DMS53 treated with DMSO at 0.1 percent for 48 hours (cell line): ENCODE data around the gene PFKFB1.
"Not testable (repeated sequence)": the region's sequence is repeated elsewhere in the genome, so short reads cannot be mapped to it uniquely, and the experiment has no call there.

ENCODE experiments used
- DNase-seq: peaks from one replicate; lab custom pipeline; 2025; ENCODE audit not compliant: unreplicated experiment; lab: John Stamatoyannopoulos, UW

The PFKFB1 gene

GRCh38 chrX:54994668-54995351 lies 822 bp upstream of the PFKFB1 start:
- DNase-seq, result no peak

GRCh38 chrX:54992911-54993622 lies 921 bp downstream of the PFKFB1 start:
- DNase-seq, result no peak

DNA sequence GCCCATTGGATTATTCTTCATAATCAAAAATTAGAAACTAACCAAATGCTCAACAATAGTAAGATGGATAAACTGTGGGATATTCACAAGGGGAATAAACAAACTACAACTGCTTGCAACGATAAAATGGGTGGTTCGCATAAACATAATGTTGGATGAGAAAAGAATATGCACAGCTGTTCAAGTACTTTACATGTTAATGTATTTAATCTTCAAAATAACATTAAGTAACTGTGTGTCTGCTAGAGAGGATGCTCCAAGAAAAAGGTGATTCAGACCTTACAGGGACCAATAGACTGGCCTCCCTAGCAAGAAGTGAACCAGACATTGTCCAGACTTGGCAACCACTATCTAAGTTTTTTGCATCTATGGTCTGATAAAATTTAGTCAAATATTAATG lies 2.3 kb downstream of the PFKFB1 start:
- no peak for DNase-seq

DNA sequence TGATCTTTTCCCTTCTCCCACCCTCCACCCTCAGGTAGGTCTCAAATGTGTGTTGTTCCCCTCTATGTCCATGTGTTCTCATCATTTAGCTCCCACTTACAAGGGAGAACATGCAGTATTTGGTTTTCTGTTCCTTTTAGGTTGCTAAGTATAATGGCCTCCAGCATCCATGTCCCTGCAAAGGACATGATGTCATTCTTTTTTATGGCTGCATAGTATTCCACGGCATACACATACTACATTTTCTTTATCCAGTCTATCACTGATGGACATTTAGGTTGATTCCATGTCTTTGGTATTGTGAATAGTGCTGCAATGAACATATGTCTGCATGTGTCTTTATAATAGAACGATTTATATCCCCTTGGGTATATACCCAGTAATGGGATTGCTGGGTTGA lies 10.7 kb downstream of the PFKFB1 start:
- DNase-seq, result not testable (repeated sequence)

GRCh38 chrX:54980334-54980733 lies 13.7 kb downstream of the PFKFB1 start:
- no peak for DNase-seq

GRCh38 chrX:54979432-54979831 lies 14.6 kb downstream of the PFKFB1 start:
- no peak for DNase-seq

DNA sequence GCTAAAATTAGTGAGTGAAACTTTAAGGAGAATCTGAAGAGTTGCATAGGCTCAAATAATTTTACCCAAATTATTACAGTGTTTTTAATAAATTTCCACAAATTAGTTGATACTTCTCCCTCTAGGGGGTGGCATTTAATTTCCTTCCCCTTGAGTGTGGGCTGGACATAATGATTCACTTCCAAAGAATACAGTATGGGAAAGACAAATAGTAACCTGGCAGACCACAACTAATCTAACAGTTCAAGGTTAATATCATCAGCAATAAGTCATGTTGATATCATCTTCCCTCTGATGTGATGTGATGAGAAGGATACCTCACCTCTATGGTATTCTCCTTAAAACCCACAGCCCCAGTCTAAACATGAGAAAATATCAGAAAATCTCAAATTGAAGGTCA lies 15.5 kb downstream of the PFKFB1 start:
- no peak for DNase-seq

DNA sequence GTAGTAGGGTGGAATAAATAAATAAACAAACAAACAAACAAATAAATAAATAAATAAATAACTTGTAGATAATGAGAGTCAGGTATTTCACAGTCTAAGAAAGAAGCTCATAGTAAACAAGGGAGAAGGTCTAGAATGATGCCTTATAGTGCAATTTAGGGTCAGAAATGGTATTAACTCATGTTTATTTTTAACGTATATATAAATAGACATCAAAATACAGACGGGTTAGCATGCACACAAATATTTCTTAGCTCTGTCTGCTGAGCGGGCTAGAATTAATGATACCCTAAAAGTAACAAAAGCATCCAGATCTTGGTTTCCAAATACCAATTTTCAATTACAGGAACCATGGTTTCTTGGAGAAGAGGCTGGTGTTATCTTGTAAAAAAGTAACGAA lies 16.6 kb downstream of the PFKFB1 start:
- no peak for DNase-seq

GRCh38 chrX:54964766-54965497 lies 29.1 kb downstream of the PFKFB1 start:
- DNase-seq, result no peak

- no peak for DNase-seq
Measured at GRCh38 chrX:54961750-54962149, 32.2 kb downstream of the PFKFB1 start.

DNA sequence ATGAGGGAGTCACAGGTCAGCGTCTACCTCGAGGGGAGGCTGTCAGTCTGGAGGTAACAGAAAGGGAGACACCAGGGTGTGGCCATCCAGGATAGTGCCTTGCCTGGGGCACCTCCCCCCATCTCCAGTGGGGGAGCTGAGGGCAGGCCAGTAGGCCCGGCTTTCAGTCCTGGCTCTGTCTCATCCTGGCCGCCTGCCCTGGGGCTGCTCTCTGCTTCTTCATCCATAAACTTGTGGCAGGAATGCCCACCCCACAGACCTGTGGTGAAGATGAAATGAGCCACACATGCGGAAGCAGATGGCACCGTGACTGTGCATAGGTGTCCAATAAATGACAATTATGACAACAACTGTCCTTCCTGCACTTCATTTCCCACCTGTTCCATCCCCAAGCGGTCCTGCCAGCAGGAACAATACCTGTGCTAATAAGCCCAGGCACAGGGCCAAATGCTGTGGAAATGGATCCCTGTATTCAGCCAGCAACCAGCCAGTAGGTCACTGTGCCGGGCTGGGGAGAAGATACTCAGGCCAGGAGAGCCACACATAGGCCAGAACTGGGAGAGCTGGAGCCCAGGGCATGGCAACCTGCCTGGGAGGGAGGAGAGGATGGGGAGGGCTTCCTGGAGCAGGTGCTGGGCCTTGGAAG lies 43.1 kb downstream of the PFKFB1 start:
- DNase-seq, result no peak

GRCh38 chrX:54945224-54945623 lies 48.8 kb downstream of the PFKFB1 start:
- DNase-seq, result no peak

DNA sequence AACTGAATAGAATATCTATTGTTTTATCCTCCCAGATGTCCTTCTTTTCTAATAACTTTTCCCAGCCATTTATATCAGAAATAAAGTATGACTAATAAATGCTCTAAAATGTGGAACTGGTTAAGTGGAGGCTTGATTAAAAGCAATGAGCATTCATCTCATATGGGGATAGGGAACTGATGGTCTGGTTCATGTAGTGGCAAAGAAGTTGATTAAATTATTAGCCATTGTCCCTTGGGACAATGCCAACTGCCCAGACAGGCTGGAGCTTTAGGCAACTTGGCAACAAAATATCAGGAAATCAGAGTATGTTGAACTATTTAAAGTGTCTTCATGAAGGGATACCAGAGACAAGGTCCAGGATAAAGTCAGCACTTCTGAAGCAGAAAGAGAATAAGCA lies 49.2 kb downstream of the PFKFB1 start:
- no peak for DNase-seq

GRCh38 chrX:54937416-54937815 lies 56.6 kb downstream of the PFKFB1 start:
- DNase-seq, result no peak

- no peak for DNase-seq
Measured at GRCh38 chrX:54935306-54935705, 58.7 kb downstream of the PFKFB1 start.

DNA sequence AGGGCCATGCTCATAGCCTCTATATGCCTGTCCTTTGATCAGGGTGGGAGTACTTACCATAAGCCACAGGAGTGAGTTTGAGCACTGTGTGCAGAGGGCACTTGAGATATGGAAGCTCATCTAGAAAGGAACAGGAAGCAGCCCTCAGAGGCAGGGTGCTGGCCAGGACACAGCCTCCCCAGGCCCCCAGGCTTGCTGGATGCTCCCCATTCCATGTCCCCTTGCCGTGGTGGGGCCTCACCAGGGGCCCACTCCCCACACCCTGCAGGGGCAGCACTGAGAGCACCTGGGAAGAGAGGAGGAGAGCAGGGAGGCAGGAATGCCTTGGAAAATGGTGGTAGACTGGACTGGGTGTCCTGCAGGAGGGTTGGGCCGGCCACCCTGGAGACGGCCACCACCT lies 59.1 kb downstream of the PFKFB1 start:
- DNase-seq, result no peak

GRCh38 chrX:54934058-54934457 lies 59.9 kb downstream of the PFKFB1 start:
- DNase-seq, result no peak

GRCh38 chrX:54933150-54933826 lies 60.7 kb downstream of the PFKFB1 start:
- DNase-seq, result no peak

DNA sequence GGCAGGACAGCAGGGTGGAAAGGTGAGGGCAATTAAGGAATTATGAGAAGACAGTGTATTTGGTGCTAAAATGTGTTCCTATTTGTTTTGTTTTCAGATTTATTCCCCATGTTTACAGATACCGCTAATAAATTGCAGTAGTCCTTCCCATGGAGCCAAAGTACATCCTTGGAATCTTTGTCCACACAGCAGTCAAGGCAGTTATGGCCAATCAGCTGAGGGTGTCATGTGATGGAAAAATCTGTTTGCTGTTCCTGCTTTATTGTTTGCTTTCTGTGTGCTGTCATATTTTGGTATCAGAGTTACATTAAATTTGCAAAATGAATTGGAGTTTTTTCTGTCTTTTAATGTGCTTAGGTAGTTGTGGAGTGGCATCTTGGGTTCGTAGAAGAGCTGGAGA lies 62.9 kb downstream of the PFKFB1 start:
- DNase-seq, result no peak

GRCh38 chrX:54930291-54931049 lies 63.5 kb downstream of the PFKFB1 start:
- DNase-seq, result no peak
